Esophagus muscularis mucosa (tissue), 4 donors: ENCODE data around the gene BAMBI. TPM values are rescaled to one million over a fixed set of nuclear protein-coding genes. Genes with fewer than 3 reads are reported as not detected.

Experiments used
- DNase-seq: peaks from one replicate; pipeline ENCODE4 v3.0.0-alpha.2; 2017; ENCODE audit errors: extremely low spot score
- H3K27ac ChIP-seq, 4 donors: fragments of 200-600 bp; sonication (generic); replicated peaks in 1 of 4; 1 replicate in 3 of 4; 2 replicates in 1 of 4; pipeline ENCODE4 v1.5.1; 2016 to 2019; ENCODE audit warnings: mild to moderate bottlenecking in 1 of 4
- H3K27me3 ChIP-seq, 4 donors: fragments of 200-600 bp; sonication (generic); one replicate each; pipeline versions ENCODE4 v1.5.1 to v1.6.0; 2016 to 2019
- H3K36me3 ChIP-seq, 4 donors: fragments of 200-600 bp; sonication (generic); one replicate each; pipeline ENCODE4 v1.5.1; 2016 to 2019
- H3K4me1 ChIP-seq, 4 donors: fragments of 200-600 bp; sonication (generic); one replicate each; pipeline ENCODE4 v1.5.1; 2016 to 2019
- H3K4me3 ChIP-seq, 4 donors: fragments of 200-600 bp; sonication (generic); 1 replicate in 2 of 4; 2 replicates in 2 of 4; pipeline ENCODE4 v1.5.1; 2016 to 2019; ENCODE audit warnings: mild to moderate bottlenecking in 4 of 4, moderate library complexity in 1 of 4
- H3K9me3 ChIP-seq, 4 donors: fragments of 200-600 bp; sonication (generic); 1 replicate in 3 of 4; 2 replicates in 1 of 4; pipeline ENCODE4 v1.5.1; 2016 to 2019
- EP300 ChIP-seq: sonication (generic); formaldehyde crosslinking; IDR thresholded peaks from one replicate; pipeline ENCODE4 v1.6.1; 2017; ENCODE audit warnings: antibody characterized with exemption
- POLR2A ChIP-seq: fragments of 450-650 bp; IDR thresholded peaks from one replicate; pipeline ENCODE4 v1.6.1; 2017; ENCODE audit warnings: antibody characterized with exemption, moderate library complexity, mild to moderate bottlenecking, low read depth
- POLR2AphosphoS5 ChIP-seq, 2 donors: sonication (generic); formaldehyde crosslinking; IDR thresholded peaks; one replicate each; pipeline ENCODE4 v1.6.1; 2017; ENCODE audit warnings: antibody characterized with exemption in 2 of 2
- WGBS: methylation state at CpG from one replicate; pipeline ENCODE4 v1.1.5; 2018; 5-methylcytosine and 5-hydroxymethylcytosine counted together
- intact Hi-C: fragments of 100-400 bp; cut with DNase I; formaldehyde crosslinking; loops from one replicate; pipeline ENCODE4 v1.15.1; 2023
- total RNA-seq, 4 donors: library from RNA; depleted of rRNA; stranded (reverse); fragments of >200 nt; gene quantifications; one replicate each; pipeline versions ENCODE4 v1.1.0 to v1.2.1, GENCODE V29; 2016
- TF ChIP-seq, protein P1 (sequence below), 3 experiments: fragments of 200-600 bp in 2 of 3; fragments of 450-650 bp in 1 of 3; sonication (generic) in 2 of 3; IDR thresholded peaks; one replicate each; pipeline ENCODE4 v1.5.1; 2017 to 2019; ENCODE audit warnings: antibody characterized with exemption in 3 of 3, mild to moderate bottlenecking in 2 of 3, moderate library complexity in 1 of 3

BAMBI gene
- total RNA-seq, 4 donors from 2014 or later: 6.2 to 8.4 (median 8.1) TPM

DNA sequence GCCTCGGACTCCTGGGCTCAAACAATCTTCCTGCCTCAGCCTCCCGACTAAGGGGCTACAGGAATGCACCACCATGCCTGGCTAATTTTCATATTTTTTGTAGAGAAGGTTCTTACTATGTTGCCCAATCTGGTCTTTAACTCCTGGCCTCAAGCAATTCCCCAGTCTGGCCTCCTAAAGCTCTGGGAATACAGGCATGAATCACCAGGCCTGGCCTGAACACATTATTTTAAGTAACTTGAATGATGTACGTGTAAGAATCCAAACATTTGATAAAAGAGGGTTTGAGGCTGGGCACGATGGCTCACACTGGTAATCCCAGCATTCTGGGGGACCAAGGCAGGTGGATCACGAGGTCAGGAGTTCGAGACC, 13.0 kb upstream of the BAMBI start:
- no peak for DNase-seq
- H3K27me3 ChIP-seq: peaks cover 0 to 27% (median 8%) of the 10 kb centered on the region in 4 donors
- WGBS: 50% methylated on average over 6 of the region's 6 CpGs
- H3K9me3 ChIP-seq: no peaks in the 10 kb centered on the region
- no peak for TF ChIP-seq POLR2A
- TF ChIP-seq, protein P1, sequence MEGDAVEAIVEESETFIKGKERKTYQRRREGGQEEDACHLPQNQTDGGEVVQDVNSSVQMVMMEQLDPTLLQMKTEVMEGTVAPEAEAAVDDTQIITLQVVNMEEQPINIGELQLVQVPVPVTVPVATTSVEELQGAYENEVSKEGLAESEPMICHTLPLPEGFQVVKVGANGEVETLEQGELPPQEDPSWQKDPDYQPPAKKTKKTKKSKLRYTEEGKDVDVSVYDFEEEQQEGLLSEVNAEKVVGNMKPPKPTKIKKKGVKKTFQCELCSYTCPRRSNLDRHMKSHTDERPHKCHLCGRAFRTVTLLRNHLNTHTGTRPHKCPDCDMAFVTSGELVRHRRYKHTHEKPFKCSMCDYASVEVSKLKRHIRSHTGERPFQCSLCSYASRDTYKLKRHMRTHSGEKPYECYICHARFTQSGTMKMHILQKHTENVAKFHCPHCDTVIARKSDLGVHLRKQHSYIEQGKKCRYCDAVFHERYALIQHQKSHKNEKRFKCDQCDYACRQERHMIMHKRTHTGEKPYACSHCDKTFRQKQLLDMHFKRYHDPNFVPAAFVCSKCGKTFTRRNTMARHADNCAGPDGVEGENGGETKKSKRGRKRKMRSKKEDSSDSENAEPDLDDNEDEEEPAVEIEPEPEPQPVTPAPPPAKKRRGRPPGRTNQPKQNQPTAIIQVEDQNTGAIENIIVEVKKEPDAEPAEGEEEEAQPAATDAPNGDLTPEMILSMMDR (IDR thresholded peaks at IDR 0.05): no peak
- no peak for TF ChIP-seq EP300
- no peak for TF ChIP-seq POLR2AphosphoS5 (IDR thresholded peaks at IDR 0.05)
- intact Hi-C loops: loop anchor here (5.0 kb wide), 2 partner anchors 468 to 643 kb away; no protein-coding TSS in a partner anchor
- H3K27ac ChIP-seq: no peak overlapping the region
- no peak overlapping the region for H3K4me3 ChIP-seq
- H3K36me3 ChIP-seq: no peaks in the 10 kb centered on the region
- peaks cover 0 to 24% (median 14%) of the 10 kb centered on the region in 4 donors for H3K4me1 ChIP-seq

DNA sequence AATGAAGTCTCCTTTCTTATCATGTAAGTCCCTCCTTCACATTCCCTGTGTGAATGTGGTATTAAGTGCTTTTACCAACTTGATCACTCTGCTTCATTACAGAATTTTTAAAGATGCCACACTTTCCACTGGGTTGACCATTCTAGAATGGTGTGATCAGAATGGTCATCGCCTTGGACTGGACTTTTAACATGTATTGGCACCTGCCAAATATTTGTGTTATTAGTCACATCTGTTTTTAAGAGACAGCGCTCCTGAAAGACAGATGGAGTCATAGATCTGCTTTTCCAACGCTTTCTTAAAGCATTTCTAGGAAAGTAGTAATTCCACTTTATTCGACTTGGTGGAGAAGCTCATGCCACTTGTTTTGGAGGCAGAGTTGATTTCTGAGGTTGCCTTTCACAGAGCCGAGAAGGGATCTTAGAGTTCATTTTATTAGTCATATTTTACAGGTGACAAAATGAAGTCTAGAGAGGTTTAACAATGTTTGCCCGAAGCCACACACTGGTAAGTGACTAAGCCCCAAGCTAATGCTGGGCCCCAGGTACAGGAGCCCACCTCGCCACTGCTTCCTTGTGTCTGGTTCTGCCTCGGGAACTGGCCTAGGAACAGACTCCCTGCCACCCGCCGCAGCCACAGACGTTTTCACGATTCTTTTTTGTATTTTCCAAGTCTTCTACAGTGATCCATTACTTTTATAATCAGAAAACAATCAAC, 10.4 kb upstream of the BAMBI start:
- no peaks in the 10 kb centered on the region for H3K9me3 ChIP-seq
- no peaks in the 10 kb centered on the region for H3K36me3 ChIP-seq
- H3K27ac ChIP-seq: no peak overlapping the region
- WGBS: 90% methylated on average over 12 of the region's 12 CpGs
- intact Hi-C loops: no loop called here
- H3K27me3 ChIP-seq: peaks cover 0 to 52% (median 17%) of the 10 kb centered on the region in 4 donors
- TF ChIP-seq POLR2A: no peak
- TF ChIP-seq, protein P1 (IDR thresholded peaks at IDR 0.05): no peak
- no peak for TF ChIP-seq POLR2AphosphoS5 (IDR thresholded peaks at IDR 0.05)
- peaks cover 0 to 18% (median 14%) of the 10 kb centered on the region in 4 donors for H3K4me1 ChIP-seq
- DNase-seq: no peak
- H3K4me3 ChIP-seq: no peak overlapping the region

DNA sequence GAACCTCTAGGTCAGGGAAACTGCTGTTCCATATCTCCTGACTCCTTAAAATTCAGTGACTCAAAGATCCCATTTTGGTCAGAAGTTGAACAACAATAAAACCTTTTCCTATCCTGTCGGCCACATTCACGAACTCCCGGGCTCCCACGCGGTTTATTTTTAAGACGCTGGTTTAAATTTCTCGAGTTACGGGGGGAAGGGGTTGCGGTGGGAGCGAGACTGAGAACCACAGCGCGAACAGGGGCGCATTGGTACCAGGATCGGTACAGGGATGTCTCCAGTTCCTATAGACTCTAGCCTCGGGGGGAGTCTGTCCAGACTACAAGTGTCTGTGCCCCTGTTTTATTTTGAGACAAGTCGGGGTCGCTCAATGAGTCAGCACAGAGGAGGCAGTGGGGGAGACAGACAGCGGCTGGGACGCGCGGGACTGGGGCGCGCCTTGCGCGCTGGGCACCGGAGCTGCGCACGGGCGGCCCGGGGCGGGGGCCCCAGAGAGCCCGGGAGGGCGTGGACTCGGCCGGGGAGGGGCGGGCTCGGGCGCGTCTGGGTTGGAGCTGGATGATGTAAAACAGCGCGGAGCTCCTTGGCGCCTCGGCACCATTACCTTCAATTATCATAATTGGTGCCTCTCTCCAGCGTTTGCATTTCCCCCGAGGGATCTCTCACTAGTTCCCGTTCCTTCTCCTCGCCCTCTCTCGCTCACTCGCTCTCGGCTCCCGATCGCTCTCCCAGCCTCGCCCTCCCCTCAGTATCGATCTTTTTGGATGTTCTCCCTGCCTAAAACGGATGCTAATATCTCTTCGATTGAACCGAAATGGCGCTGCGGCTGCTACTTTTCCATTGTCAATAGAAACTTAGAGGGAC, 8.7 kb upstream of the BAMBI start:
- TF ChIP-seq EP300 (no peak), POLR2AphosphoS5 (IDR thresholded peaks at IDR 0.05) (no peak), POLR2A (no peak)
- TF ChIP-seq, protein P1 (IDR thresholded peaks at IDR 0.05): no peak
- Histone ChIP-seq H3K27ac (no peak overlapping the region), H3K4me3 (peak overlapping the region; percentile 38 to 55 (median 45)), H3K4me1 (peaks cover 0 to 18% (median 14%) of the 10 kb centered on the region in 4 donors), H3K36me3 (no peaks in the 10 kb centered on the region), H3K27me3 (peaks cover 0 to 61% (median 17%) of the 10 kb centered on the region in 4 donors), H3K9me3 (no peaks in the 10 kb centered on the region)
- no peak for DNase-seq
- intact Hi-C loops: no loop called here
- under 1% methylated on average over 59 of the region's 59 CpGs for WGBS

DNA sequence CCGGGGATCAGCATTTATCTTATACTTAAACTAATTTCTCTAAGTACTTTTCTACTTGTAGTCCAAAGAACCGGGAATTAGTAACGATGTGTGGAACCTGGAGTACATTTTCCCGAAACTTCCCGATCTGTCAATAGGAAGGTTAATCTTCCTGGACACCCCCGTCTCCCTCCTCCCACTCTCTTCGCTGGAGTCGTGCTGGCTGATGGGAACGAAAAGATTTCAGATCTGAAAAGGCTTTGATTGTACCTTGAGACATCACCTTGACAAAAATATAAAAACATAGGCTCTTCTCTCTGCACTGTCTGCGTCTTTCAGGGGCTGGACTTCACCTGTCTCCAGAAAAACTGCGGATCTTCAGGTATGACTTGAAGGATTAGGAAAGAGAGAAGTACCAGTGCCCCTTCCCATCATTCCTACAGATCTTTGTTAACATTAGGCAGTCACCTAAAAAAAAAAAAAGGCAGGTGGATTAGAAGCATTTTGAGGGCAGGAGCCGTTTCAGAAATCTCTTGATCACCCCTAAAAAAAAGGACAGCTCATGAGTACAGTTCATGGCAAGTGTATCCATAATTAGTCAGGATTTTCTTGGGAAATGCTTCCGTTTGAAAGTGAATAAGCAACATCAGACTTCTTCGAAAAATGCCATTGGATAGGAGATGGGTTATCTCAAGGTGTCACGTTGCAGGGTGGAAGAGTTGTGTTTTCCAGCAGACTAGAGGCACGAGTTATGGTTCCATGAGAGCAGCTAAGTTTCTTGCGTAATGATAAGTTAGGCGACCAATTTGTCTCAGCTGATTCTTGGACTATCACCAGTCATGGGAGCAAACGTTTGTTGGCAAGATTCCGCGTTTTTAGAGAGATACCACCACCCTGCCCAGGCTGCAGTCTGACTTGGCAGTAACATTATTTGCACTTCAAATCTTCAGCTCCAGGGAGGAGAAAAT, 7.8 kb upstream of the BAMBI start:
- peak overlapping the region; percentile 38 to 55 (median 45) for H3K4me3 ChIP-seq
- intact Hi-C loops: loop anchor here (10.0 kb wide), 1 partner anchor 205 kb away; no protein-coding TSS in a partner anchor
- WGBS: 44% methylated on average over 21 of the region's 21 CpGs

More for the DNA sequence above, 7.8 kb upstream of the BAMBI start:
- Histone ChIP-seq H3K4me1 (peaks cover 0 to 14% (median 13%) of the 10 kb centered on the region in 4 donors), H3K27ac (no peak overlapping the region), H3K9me3 (no peaks in the 10 kb centered on the region), H3K36me3 (no peaks in the 10 kb centered on the region), H3K27me3 (peaks cover 0 to 63% (median 17%) of the 10 kb centered on the region in 4 donors)
- no peak for DNase-seq
- TF ChIP-seq, protein P1 (IDR thresholded peaks at IDR 0.05): no peak
- no peak for TF ChIP-seq POLR2A
- no peak for TF ChIP-seq EP300
- TF ChIP-seq POLR2AphosphoS5 (IDR thresholded peaks at IDR 0.05): no peak
